ENCODE data around the gene CHMP1A.
"Not testable (repeated sequence)": the region's sequence is repeated elsewhere in the genome, so short reads cannot be mapped to it uniquely, and the experiment has no call there.

Gene CHMP1A

GRCh38 chr16:89637379-89637778, 20.1 kb downstream of the CHMP1A start:
- no peak for DNase-seq (ENCODE audit: low spot score)
- H3K4me3 Mint-ChIP-seq, result no peak overlapping the region
- H3K36me3 Mint-ChIP-seq (ENCODE audit: low read depth), result no peaks in the 10 kb centered on the region
- H3K27me3 Mint-ChIP-seq (ENCODE audit: low read depth), result no peaks in the 10 kb centered on the region
- no peak overlapping the region for H3K27ac Mint-ChIP-seq
- H3K9me3 Mint-ChIP-seq, result no peaks in the 10 kb centered on the region
- peaks cover 8% of the 10 kb centered on the region for H3K4me1 Mint-ChIP-seq (ENCODE audit: low read depth)

DNA sequence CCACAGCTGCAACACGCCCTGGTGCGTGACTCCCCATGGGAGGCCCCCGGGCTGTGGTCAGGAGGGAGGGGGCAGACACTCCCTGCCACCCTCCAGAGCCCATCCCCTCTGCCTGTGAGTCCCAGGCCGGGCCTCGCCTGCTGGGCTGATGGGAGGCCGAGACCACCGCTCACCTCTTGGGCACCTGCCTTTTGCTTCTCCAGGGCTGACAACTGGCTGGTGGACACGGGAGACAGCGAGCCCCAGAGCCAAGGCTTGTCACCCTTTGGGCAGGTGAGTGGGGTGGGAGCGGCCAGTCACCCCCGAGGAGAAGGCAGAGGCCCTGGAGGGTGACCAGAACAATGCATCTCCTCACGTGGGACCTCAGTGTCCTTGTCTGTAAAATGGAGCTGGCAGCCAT, 20.8 kb downstream of the CHMP1A start:
- no peak overlapping the region for H3K27ac Mint-ChIP-seq
- no peak for DNase-seq (ENCODE audit: low spot score)
- H3K4me1 Mint-ChIP-seq (ENCODE audit: low read depth), result peaks cover 8% of the 10 kb centered on the region
- H3K4me3 Mint-ChIP-seq, result no peak overlapping the region
- H3K36me3 Mint-ChIP-seq (ENCODE audit: low read depth), result no peaks in the 10 kb centered on the region
- H3K9me3 Mint-ChIP-seq, result no peaks in the 10 kb centered on the region
- H3K27me3 Mint-ChIP-seq (ENCODE audit: low read depth), result no peaks in the 10 kb centered on the region

DNA sequence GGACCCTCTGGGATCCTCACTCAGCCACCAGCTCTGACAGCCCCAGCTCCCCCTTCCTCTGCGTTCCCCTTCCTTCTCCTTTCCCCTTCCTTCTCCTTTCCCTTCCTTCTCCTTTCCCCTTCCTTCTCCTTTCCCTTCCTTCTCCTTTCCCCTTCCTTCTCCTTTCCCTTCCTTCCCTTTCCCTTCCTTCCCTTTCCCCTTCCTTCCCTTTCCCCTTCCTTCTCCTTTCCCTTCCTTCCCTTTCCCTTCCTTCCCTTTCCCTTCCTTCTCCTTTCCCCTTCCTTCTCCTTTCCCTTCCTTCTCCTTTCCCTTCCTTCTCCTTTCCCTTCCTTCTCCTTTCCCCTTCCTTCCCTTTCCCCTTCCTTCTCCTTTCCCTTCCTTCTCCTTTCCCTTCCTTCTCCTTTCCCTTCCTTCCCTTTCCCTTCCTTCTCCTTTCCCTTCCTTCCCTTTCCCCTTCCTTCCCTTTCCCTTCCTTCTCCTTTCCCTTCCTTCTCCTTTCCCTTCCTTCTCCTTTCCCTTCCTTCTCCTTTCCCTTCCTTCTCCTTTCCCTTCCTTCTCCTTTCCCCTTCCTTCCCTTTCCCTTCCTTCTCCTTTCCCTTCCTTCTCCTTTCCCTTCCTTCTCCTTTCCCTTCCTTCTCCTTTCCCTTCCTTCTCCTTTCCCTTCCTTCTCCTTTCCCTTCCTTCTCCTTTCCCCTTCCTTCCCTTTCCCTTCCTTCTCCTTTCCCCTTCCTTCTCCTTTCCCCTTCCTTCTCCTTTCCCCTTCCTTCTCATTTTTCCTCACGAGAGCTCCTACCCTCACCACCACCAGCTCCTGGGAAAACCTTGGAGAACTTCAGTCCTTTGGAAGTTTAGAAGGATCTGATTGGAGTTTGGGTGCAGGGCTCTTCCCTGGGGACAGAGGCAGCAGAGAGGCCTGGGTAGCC, 22.8 kb downstream of the CHMP1A start:
- H3K36me3 Mint-ChIP-seq (ENCODE audit: low read depth); H3K9me3 Mint-ChIP-seq; H3K4me1 Mint-ChIP-seq (ENCODE audit: low read depth); H3K27ac Mint-ChIP-seq; H3K4me3 Mint-ChIP-seq; DNase-seq (ENCODE audit: low spot score); H3K27me3 Mint-ChIP-seq (ENCODE audit: low read depth): not testable (repeated sequence)

- DNase-seq (ENCODE audit: low spot score), result no peak
- Mint-ChIP-seq H3K27ac (no peak overlapping the region), H3K4me3 (no peak overlapping the region), H3K9me3 (no peaks in the 10 kb centered on the region), H3K4me1 (ENCODE audit: low read depth) (no peaks in the 10 kb centered on the region), H3K36me3 (ENCODE audit: low read depth) (no peaks in the 10 kb centered on the region), H3K27me3 (ENCODE audit: low read depth) (no peaks in the 10 kb centered on the region)
Measured at GRCh38 chr16:89633064-89633631, 24.4 kb downstream of the CHMP1A start.

DNA sequence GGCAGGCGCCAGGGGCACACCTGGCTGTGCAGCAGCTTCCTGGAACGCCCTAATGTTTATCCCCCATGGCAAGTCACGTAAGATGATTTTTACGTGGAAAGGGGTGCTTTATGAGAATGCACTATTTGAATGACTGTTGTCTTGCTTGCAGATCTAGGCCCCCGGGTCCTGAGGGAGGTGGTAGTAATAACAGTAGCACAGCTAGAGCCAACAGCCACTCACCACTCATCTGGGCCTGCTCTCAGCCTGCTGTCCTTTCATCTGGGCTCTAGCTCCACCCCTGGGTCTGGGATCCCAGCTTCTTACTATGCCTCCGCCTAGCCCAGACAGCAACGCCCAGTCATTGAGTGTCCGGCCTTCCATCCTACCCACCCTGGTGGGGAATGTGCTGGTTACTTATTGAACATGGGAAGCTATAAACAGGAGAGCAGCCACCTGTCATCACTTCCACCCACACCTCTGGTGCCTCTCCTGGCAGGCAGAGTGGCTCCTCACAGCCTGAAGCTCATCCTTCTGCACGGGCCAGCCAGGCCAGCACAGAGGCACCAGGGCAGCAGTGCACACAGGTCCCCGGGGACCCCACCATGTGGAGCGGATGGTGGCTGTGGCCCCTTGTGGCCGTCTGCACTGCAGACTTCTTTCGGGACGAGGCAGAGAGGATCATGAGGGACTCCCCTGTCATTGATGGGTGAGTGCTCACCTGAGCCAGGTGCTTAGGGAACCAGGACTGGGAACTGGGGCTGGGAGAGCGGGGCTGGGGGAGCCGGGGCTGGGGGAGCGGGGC, 27.5 kb downstream of the CHMP1A start:
- Mint-ChIP-seq H3K4me3 (no peak overlapping the region), H3K27me3 (ENCODE audit: low read depth) (peaks cover 2% of the 10 kb centered on the region)

DNA sequence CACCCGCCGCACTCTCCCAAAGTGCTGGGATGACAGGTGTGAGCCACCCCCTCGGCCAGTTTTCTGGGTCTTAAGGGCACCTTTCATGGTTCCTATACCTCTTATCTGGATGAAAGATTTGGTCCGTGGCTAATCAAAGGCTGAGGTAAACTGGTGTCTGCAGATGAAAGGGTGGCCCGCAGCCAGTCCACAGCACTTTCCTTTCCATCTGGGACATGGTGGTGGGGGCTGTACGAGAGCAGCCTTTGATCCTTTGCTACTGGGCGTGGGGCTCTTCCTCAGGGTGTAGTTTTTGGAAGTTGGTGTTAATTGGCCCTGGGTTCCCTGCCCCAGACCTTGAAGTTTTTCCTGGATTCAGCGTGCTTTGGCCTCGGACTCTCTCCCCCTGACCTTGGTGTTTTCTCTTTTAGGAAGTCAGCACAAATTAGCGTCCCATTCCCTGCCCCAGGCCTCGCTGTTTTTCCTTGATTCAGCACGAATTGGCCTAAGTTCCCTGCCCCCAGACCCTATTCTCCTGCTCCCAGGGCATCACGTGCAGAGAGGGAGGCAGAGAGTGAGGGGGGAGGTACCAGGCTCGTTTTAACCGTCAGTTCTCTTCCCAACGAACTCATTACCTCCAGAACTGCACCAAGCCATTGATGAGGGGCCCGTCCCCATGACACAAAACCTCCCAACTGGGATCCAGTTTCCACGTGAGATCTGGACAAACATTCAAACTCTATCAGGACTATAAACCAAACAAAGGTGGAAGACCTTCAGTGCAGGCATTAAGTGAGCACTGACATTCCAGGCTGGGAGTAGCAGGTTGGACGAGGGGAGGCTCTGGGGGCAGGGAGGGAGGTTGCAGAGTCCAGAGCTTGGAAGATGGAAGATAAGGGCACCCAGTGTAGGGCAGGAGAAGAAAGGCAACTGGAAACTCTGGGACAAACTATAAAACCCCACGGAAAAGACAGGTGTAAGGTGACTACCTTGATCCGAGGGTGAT, 32.4 kb downstream of the CHMP1A start:
- no peak overlapping the region for H3K27ac Mint-ChIP-seq
- no peaks in the 10 kb centered on the region for H3K4me1 Mint-ChIP-seq (ENCODE audit: low read depth)
- no peaks in the 10 kb centered on the region for H3K36me3 Mint-ChIP-seq (ENCODE audit: low read depth)
- H3K27me3 Mint-ChIP-seq (ENCODE audit: low read depth), result peaks cover 17% of the 10 kb centered on the region
- no peak overlapping the region for H3K4me3 Mint-ChIP-seq
- DNase-seq (ENCODE audit: low spot score), result no peak
- H3K9me3 Mint-ChIP-seq, result no peaks in the 10 kb centered on the region

More for the DNA sequence above, 27.5 kb downstream of the CHMP1A start:
- DNase-seq (ENCODE audit: low spot score), result no peak
- Mint-ChIP-seq H3K4me1 (ENCODE audit: low read depth) (no peaks in the 10 kb centered on the region), H3K9me3 (no peaks in the 10 kb centered on the region), H3K36me3 (ENCODE audit: low read depth) (no peaks in the 10 kb centered on the region), H3K27ac (no peak overlapping the region)

- no peak for DNase-seq (ENCODE audit: low spot score)
- H3K4me3 Mint-ChIP-seq, result no peak overlapping the region
- peaks cover 17% of the 10 kb centered on the region for H3K27me3 Mint-ChIP-seq (ENCODE audit: low read depth)
- no peaks in the 10 kb centered on the region for H3K4me1 Mint-ChIP-seq (ENCODE audit: low read depth)
- H3K36me3 Mint-ChIP-seq (ENCODE audit: low read depth), result no peaks in the 10 kb centered on the region
- H3K27ac Mint-ChIP-seq, result no peak overlapping the region
- no peaks in the 10 kb centered on the region for H3K9me3 Mint-ChIP-seq
Measured at GRCh38 chr16:89623511-89624261, 33.8 kb downstream of the CHMP1A start.

GRCh38 chr16:89621698-89622409, 35.7 kb downstream of the CHMP1A start:
- Mint-ChIP-seq H3K27me3 (ENCODE audit: low read depth) (peaks cover 17% of the 10 kb centered on the region), H3K27ac (no peak overlapping the region), H3K4me3 (no peak overlapping the region)

DNA sequence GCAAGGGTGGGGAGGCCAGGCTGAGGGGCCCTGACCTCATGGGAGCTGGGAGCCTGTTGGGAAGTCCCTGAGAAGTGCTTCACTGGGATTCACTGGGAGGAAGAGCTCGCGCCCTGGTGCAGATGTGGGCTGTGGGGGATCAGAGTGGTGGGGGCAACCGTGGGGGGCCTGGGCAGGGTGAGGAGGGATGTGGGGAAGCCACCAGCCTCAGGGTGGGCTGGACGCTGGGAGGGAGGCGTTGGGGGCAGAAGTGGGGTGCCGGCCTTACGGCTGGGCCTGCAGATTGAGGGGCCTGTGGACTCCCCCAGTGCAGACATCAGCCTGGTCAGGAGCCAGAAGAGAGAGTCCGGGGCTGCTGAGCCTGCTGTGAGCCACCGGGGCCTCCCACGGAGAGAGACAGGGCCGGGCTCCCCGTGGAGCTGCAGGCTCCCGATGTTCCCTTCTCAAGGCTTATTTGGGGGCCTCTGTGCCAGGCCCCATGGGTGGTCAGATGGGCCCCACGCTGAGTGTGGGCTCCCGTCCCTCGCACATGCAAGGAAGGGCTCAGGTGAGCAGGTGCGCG, 36.3 kb downstream of the CHMP1A start:
- H3K4me1 Mint-ChIP-seq (ENCODE audit: low read depth), result peaks cover 8% of the 10 kb centered on the region
- H3K27me3 Mint-ChIP-seq (ENCODE audit: low read depth), result peaks cover 19% of the 10 kb centered on the region
- no peak overlapping the region for H3K4me3 Mint-ChIP-seq
- H3K9me3 Mint-ChIP-seq, result peaks cover 9% of the 10 kb centered on the region
- peaks cover 3% of the 10 kb centered on the region for H3K36me3 Mint-ChIP-seq (ENCODE audit: low read depth)
- no peak for DNase-seq (ENCODE audit: low spot score)
- no peak overlapping the region for H3K27ac Mint-ChIP-seq

More at GRCh38 chr16:89621698-89622409, 35.7 kb downstream of the CHMP1A start:
- Mint-ChIP-seq H3K36me3 (ENCODE audit: low read depth) (no peaks in the 10 kb centered on the region), H3K4me1 (ENCODE audit: low read depth) (peaks cover 4% of the 10 kb centered on the region), H3K9me3 (peaks cover 4% of the 10 kb centered on the region)
- no peak for DNase-seq (ENCODE audit: low spot score)

- Mint-ChIP-seq H3K9me3 (peaks cover 9% of the 10 kb centered on the region), H3K4me1 (ENCODE audit: low read depth) (peaks cover 8% of the 10 kb centered on the region), H3K27me3 (ENCODE audit: low read depth) (peaks cover 19% of the 10 kb centered on the region), H3K27ac (no peak overlapping the region), H3K36me3 (ENCODE audit: low read depth) (peaks cover 3% of the 10 kb centered on the region), H3K4me3 (no peak overlapping the region)
- no peak for DNase-seq (ENCODE audit: low spot score)
Measured at GRCh38 chr16:89620406-89620841, 37.1 kb downstream of the CHMP1A start.

DNA sequence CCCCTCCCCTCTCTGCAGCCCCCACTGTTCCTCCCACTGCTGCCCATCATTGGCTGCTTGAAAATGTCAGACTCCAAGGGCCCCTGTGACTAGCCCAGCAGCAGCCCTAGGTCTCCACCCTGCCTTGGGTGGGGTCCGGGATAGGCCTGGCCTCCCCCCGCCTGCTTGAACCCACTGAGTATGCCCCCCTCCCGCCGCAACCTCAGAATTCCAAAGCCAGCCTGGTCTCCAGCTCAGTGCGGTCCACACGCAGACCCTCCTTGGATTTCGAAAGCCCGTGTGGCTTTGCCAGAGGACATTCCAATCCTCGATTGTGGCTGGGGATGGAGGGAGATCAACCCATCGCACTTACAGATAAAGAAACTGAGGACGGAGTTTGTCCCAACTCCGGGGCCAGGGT, 37.7 kb downstream of the CHMP1A start:
- Mint-ChIP-seq H3K27me3 (ENCODE audit: low read depth) (peaks cover 16% of the 10 kb centered on the region), H3K9me3 (peaks cover 9% of the 10 kb centered on the region), H3K27ac (no peak overlapping the region), H3K4me3 (no peak overlapping the region), H3K36me3 (ENCODE audit: low read depth) (peaks cover 3% of the 10 kb centered on the region), H3K4me1 (ENCODE audit: low read depth) (peaks cover 8% of the 10 kb centered on the region)
- DNase-seq (ENCODE audit: low spot score), result no peak
